ENCODE measurements around the gene MGP.

The MGP gene

DNA sequence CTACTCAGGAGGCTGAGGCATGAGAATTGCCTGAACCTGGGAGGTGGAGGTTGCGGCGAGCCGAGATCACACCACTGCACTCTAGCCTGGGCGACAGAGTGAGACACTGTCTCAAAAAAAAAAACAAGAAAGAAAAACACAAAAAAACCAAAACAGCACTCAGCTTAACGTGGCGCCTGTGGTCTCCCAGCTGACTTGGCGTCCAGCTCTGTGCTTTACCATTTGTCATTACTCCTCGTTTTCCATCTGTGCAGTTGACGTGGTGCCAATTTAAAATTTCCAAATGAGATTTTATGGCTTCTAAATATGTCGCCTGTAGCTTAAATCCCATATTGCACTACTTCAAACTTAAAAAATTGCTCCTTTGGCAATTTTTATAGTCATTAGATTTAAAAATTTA lies 2.0 kb downstream of the MGP start:
- H3K4me3 ChIP-seq (ENCODE audit: extremely low read depth, insufficient read depth, low read length, poor library complexity, severe bottlenecking), result no peak overlapping the region
- no peaks in the 10 kb centered on the region for H3K9me3 ChIP-seq (ENCODE audit: control insufficient read depth, low read length)
- H3K27ac ChIP-seq (ENCODE audit: low read depth, low read length, severe bottlenecking), result no peak overlapping the region
- no peaks in the 10 kb centered on the region for H3K4me1 ChIP-seq (ENCODE audit: control insufficient read depth, insufficient read depth, low read length, poor library complexity, severe bottlenecking)
- H3K36me3 ChIP-seq (ENCODE audit: control insufficient read depth, insufficient read depth, low read length), result no peaks in the 10 kb centered on the region
- 89 to 94% methylated on average over 9 of the region's 10 CpGs for WGBS, 2 experiments (ENCODE audit: insufficient coverage in 2 of 2)

- no peaks in the 10 kb centered on the region for H3K4me1 ChIP-seq (ENCODE audit: control insufficient read depth, insufficient read depth, low read length, poor library complexity, severe bottlenecking)
- H3K27ac ChIP-seq (ENCODE audit: low read depth, low read length, severe bottlenecking), result no peak overlapping the region
- no peak overlapping the region for H3K4me3 ChIP-seq (ENCODE audit: extremely low read depth, insufficient read depth, low read length, poor library complexity, severe bottlenecking)
- H3K36me3 ChIP-seq (ENCODE audit: control insufficient read depth, insufficient read depth, low read length), result no peaks in the 10 kb centered on the region
- no CpG with 5 or more reads among the region's 6 CpGs for WGBS, 2 experiments (ENCODE audit: insufficient coverage in 2 of 2)
- no peaks in the 10 kb centered on the region for H3K9me3 ChIP-seq (ENCODE audit: control insufficient read depth, low read length)
Measured at GRCh38 chr12:14880890-14881453, 4.7 kb downstream of the MGP start.

DNA sequence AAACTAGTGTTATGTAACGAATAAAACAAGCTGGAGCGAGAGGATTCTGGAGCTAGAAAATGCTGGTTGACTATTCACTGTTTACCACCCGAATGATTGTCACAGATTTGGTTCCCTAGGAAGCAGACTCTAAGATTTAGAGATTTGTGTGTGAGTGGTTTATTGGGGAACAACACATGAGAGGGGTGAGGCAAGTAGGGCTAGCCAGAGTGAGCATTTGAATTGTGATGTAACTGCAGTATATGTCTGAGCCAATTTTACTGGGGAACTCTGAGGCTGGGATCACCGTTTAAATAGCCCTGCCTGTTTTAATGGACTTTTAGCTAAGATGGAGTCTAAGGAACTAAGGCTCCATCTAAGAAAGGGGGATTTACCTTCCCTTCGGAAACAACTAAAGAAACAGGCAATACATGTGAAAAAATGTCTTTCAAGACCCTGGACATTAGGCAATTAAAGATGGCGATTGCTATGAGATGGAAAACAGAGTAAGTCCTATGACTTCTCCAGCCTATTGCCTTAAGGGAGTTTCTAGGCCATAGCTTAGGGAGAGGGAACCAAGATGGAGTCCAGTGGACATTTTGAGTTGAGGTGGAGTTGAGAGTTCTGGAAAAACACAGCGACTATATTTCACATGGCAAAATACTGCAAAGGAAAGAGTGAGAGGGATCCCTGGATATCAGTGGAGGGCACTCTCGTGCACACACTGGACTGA lies 6.3 kb downstream of the MGP start:
- Histone ChIP-seq H3K4me3 (ENCODE audit: extremely low read depth, insufficient read depth, low read length, poor library complexity, severe bottlenecking) (no peak overlapping the region), H3K36me3 (ENCODE audit: control insufficient read depth, insufficient read depth, low read length) (no peaks in the 10 kb centered on the region), H3K9me3 (ENCODE audit: control insufficient read depth, low read length) (no peaks in the 10 kb centered on the region), H3K4me1 (ENCODE audit: control insufficient read depth, insufficient read depth, low read length, poor library complexity, severe bottlenecking) (no peaks in the 10 kb centered on the region), H3K27ac (ENCODE audit: low read depth, low read length, severe bottlenecking) (no peak overlapping the region)
- 94 to 98% methylated on average over 5 to 6 of the region's 8 CpGs for WGBS, 2 experiments (ENCODE audit: insufficient coverage in 2 of 2)

GRCh38 chr12:14878488-14878887 lies 7.2 kb downstream of the MGP start:
- no peaks in the 10 kb centered on the region for H3K36me3 ChIP-seq (ENCODE audit: control insufficient read depth, insufficient read depth, low read length)
- H3K4me3 ChIP-seq (ENCODE audit: extremely low read depth, insufficient read depth, low read length, poor library complexity, severe bottlenecking), result no peak overlapping the region
- H3K9me3 ChIP-seq (ENCODE audit: control insufficient read depth, low read length), result no peaks in the 10 kb centered on the region
- H3K27ac ChIP-seq (ENCODE audit: low read depth, low read length, severe bottlenecking), result no peak overlapping the region
- no peaks in the 10 kb centered on the region for H3K4me1 ChIP-seq (ENCODE audit: control insufficient read depth, insufficient read depth, low read length, poor library complexity, severe bottlenecking)
- no CpG with 5 or more reads among the region's 1 CpG for whole genome bisulfite sequencing, 2 experiments (ENCODE audit: insufficient coverage in 2 of 2)

- WGBS, 2 experiments (ENCODE audit: insufficient coverage in 2 of 2), result no CpG with 5 or more reads among the region's 2 CpGs
- Histone ChIP-seq H3K9me3 (ENCODE audit: control insufficient read depth, low read length) (no peaks in the 10 kb centered on the region), H3K4me1 (ENCODE audit: control insufficient read depth, insufficient read depth, low read length, poor library complexity, severe bottlenecking) (no peaks in the 10 kb centered on the region), H3K36me3 (ENCODE audit: control insufficient read depth, insufficient read depth, low read length) (no peaks in the 10 kb centered on the region), H3K4me3 (ENCODE audit: extremely low read depth, insufficient read depth, low read length, poor library complexity, severe bottlenecking) (no peak overlapping the region), H3K27ac (ENCODE audit: low read depth, low read length, severe bottlenecking) (no peak overlapping the region)
Measured at GRCh38 chr12:14876833-14877232, 8.8 kb downstream of the MGP start.

- H3K36me3 ChIP-seq (ENCODE audit: control insufficient read depth, insufficient read depth, low read length), result no peaks in the 10 kb centered on the region
- H3K27ac ChIP-seq (ENCODE audit: low read depth, low read length, severe bottlenecking), result no peak overlapping the region
- no peaks in the 10 kb centered on the region for H3K4me1 ChIP-seq (ENCODE audit: control insufficient read depth, insufficient read depth, low read length, poor library complexity, severe bottlenecking)
- no peak overlapping the region for H3K4me3 ChIP-seq (ENCODE audit: extremely low read depth, insufficient read depth, low read length, poor library complexity, severe bottlenecking)
- H3K9me3 ChIP-seq (ENCODE audit: control insufficient read depth, low read length), result no peaks in the 10 kb centered on the region
- WGBS, 2 experiments (ENCODE audit: insufficient coverage in 2 of 2), result 83 to 100% methylated on average over 1 of the region's 3 CpGs
Measured at GRCh38 chr12:14874882-14875281, 10.8 kb downstream of the MGP start.

DNA sequence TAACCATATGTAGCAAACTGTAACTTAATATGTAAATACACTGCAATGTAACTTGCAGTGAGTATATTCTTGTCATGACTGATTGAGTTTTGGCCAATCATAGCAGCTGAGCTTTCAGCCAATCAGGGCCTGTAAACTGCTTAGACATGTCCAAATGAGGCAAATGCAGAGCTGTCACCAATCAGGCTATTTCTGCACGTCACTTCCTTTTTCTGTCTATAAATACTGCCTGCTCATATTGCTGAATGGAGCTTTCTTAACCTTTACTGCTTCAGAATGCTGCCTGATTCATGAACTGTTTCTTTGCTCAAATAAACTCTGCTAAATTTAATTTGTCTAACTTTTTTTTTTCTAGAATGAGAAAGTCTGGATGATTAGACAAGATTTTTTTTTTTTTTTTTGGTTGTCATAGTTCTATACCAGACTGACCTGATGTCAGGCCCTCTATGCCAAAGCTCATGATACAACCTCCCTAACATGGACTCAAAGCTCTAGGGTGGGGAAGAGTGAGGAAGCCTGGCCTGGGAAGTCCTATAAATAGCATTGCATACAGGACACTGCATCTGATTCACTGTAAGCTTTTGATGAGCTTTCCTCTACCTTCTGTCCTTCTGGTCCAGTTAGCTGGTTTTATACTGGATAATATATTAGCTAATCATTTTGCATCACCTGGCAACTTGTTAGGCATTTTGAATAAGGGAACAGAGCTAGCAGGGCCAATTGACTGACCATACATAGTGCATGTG lies 12.0 kb downstream of the MGP start:
- WGBS, 2 experiments (ENCODE audit: insufficient coverage in 2 of 2), result 71 to 100% methylated on average over 1 of the region's 1 CpG
- H3K27ac ChIP-seq (ENCODE audit: low read depth, low read length, severe bottlenecking), result no peak overlapping the region
- H3K36me3 ChIP-seq (ENCODE audit: control insufficient read depth, insufficient read depth, low read length), result no peaks in the 10 kb centered on the region
- H3K4me1 ChIP-seq (ENCODE audit: control insufficient read depth, insufficient read depth, low read length, poor library complexity, severe bottlenecking), result no peaks in the 10 kb centered on the region
- no peak overlapping the region for H3K4me3 ChIP-seq (ENCODE audit: extremely low read depth, insufficient read depth, low read length, poor library complexity, severe bottlenecking)
- H3K9me3 ChIP-seq (ENCODE audit: control insufficient read depth, low read length), result peaks cover 4% of the 10 kb centered on the region

DNA sequence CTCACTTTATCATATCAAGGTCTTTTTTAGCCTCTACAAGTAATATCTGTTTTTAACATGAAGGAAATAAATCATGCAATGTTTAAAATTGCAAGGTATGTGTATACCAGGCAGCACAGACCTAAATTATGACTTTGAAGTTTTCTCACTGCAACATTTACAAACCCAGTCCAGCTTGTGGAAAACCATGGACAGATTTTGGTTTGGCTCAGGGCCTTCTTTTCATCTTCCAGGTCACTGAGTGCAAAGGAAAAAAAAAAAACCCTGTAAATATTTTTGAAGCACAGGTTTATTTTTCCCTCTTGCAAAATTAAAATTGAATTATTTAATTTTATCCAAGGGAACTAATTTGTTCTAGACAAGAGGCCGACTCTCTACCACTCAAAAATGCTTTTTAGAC lies 13.8 kb downstream of the MGP start:
- Histone ChIP-seq H3K4me3 (ENCODE audit: extremely low read depth, insufficient read depth, low read length, poor library complexity, severe bottlenecking) (no peak overlapping the region), H3K36me3 (ENCODE audit: control insufficient read depth, insufficient read depth, low read length) (no peaks in the 10 kb centered on the region)
- WGBS, 2 experiments (ENCODE audit: insufficient coverage in 2 of 2), result no CpG with 5 or more reads among the region's 1 CpG

DNA sequence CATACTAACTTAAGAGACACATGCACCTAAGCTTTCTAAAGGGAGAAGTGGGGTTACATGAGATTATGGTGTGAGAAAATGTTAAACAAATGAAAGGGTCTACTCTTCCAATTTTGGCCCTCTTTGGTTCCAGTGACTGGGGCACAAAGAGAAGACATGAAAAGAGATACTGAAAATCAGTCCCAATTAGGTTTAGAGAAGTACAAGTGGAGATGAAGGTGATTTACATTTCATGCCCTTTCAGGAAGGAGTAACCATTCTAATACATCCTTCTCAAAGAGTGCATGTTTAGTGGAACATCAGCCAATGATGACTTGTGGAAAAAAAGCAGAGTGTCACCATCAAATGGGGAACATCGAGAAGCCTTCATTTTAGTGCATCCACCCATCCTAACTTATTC lies 14.4 kb downstream of the MGP start:
- 86 to 88% methylated on average over 1 of the region's 1 CpG for WGBS, 2 experiments (ENCODE audit: insufficient coverage in 2 of 2)
- Histone ChIP-seq H3K36me3 (ENCODE audit: control insufficient read depth, insufficient read depth, low read length) (no peaks in the 10 kb centered on the region), H3K27ac (ENCODE audit: low read depth, low read length, severe bottlenecking) (no peak overlapping the region), H3K4me1 (ENCODE audit: control insufficient read depth, insufficient read depth, low read length, poor library complexity, severe bottlenecking) (no peaks in the 10 kb centered on the region), H3K4me3 (ENCODE audit: extremely low read depth, insufficient read depth, low read length, poor library complexity, severe bottlenecking) (no peak overlapping the region), H3K9me3 (ENCODE audit: control insufficient read depth, low read length) (peaks cover 11% of the 10 kb centered on the region)

More for the DNA sequence above, 13.8 kb downstream of the MGP start:
- no peak overlapping the region for H3K27ac ChIP-seq (ENCODE audit: low read depth, low read length, severe bottlenecking)
- H3K9me3 ChIP-seq (ENCODE audit: control insufficient read depth, low read length), result peaks cover 11% of the 10 kb centered on the region
- H3K4me1 ChIP-seq (ENCODE audit: control insufficient read depth, insufficient read depth, low read length, poor library complexity, severe bottlenecking), result no peaks in the 10 kb centered on the region

DNA sequence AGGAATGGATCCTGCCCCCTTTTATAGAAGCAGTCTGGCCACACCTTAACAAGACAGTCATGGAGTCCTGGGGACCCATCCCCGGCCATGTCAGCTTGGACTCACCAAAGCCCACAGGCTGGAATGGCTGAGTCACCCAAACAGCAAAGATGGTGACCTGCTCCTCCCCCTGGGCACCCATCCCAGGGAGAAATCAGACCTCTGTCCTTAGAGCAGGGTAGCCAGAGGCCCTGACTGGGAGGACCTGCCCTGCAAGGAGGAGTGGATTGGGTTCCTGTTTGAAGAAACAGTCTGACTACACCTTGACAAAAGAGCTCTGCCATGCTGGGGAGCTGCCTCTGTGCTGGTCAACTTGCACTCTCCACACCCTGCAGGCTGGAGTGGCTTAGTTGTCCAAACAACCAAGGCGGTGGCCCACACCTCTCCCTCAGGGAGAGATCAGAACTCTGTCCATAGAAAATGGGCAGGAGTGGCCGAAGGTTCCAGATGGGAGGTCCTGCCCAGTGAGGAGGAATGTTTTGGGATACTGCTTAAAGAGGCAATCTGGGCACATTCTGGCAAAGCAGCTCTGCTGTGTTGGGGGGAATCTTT lies 16.6 kb downstream of the MGP start:
- Histone ChIP-seq H3K9me3 (ENCODE audit: control insufficient read depth, low read length) (peaks cover 11% of the 10 kb centered on the region), H3K36me3 (ENCODE audit: control insufficient read depth, insufficient read depth, low read length) (no peaks in the 10 kb centered on the region), H3K4me3 (ENCODE audit: extremely low read depth, insufficient read depth, low read length, poor library complexity, severe bottlenecking) (no peak overlapping the region), H3K4me1 (ENCODE audit: control insufficient read depth, insufficient read depth, low read length, poor library complexity, severe bottlenecking) (no peaks in the 10 kb centered on the region), H3K27ac (ENCODE audit: low read depth, low read length, severe bottlenecking) (no peak overlapping the region)
- WGBS, 2 experiments (ENCODE audit: insufficient coverage in 2 of 2), result 86 to 92% methylated on average over 3 of the region's 3 CpGs

DNA sequence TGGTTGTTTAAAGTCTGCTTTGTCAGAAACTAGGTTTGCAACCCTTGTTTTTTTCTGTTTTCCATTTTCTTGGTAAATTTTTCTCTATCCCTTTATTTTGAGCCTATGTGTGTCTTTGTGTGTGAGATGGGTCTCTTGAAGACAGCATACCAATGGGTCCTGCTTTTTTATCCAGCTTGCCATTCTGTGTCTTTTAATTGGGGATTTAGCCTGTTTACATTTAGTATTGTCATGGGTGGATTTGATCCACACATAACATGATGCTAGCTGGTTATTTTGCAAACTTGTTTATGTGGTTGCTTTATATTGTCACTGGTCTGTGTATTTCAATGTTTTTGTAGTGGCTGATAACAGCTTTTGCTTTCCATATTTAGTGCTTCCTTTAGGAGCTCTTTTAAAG lies 25.2 kb downstream of the MGP start:
- Histone ChIP-seq H3K4me1 (ENCODE audit: control insufficient read depth, insufficient read depth, low read length, poor library complexity, severe bottlenecking) (no peaks in the 10 kb centered on the region), H3K36me3 (ENCODE audit: control insufficient read depth, insufficient read depth, low read length) (no peaks in the 10 kb centered on the region), H3K27ac (ENCODE audit: low read depth, low read length, severe bottlenecking) (no peak overlapping the region), H3K9me3 (ENCODE audit: control insufficient read depth, low read length) (no peaks in the 10 kb centered on the region), H3K4me3 (ENCODE audit: extremely low read depth, insufficient read depth, low read length, poor library complexity, severe bottlenecking) (no peak overlapping the region)
